Measurements from ENCODE around the gene TSTD1.

Gene TSTD1

DNA sequence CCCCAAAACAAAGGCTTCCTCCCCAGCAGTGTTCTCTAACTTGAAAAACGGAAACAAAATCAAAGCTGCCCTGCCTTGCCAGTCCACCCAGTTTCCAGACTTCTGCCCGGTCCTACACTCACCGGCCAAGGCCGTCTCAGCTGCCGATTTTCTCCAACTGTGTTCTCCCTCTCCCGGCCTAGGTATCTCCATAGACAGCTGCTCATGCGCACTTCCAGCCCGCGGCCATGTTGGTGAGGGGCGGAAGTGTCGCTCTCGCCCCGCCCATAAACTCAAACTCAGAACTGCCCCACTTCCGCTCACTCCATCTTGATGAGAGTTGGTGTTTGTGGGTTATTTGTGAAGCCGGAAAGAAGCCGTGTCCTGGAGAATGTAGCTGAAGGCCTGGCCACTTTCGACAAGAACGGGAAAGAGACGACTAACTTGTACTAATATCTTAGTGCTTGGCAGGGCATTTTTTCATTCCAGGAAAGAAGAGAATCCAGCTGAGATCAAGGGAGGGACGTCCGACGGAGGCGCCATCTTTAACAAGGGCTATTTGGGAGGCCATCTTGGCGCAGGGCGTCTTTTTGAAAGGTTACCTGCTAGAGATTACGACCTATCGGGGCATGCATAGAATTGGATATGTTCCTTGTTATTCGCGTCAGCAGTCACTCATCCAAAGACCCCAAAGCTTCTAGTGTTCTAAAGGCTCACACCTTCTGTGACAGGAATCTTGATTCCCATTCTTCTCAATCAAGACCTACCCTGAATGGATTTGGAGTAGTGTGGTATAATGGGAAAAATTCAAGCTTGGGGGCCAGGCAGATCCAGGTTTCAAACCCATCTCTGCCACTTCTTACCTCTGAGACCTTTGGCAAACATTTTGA is 7.2 kb upstream of the TSTD1 start, which contains the start of gene USF1:
Gene USF1 (minus strand): TSS at position 242 of the 869 bp plus-strand sequence. CDS start 2,702 bp downstream, outside the sequence.
- H3K27ac ChIP-seq = peak within 1 kb of the TSS; percentile 93
- H3K9me3 ChIP-seq (ENCODE audit: severe bottlenecking) = peaks cover 36% of the 10 kb centered on the region
- DNase-seq = peak; percentile 98
- TF ChIP-seq, protein P1, sequence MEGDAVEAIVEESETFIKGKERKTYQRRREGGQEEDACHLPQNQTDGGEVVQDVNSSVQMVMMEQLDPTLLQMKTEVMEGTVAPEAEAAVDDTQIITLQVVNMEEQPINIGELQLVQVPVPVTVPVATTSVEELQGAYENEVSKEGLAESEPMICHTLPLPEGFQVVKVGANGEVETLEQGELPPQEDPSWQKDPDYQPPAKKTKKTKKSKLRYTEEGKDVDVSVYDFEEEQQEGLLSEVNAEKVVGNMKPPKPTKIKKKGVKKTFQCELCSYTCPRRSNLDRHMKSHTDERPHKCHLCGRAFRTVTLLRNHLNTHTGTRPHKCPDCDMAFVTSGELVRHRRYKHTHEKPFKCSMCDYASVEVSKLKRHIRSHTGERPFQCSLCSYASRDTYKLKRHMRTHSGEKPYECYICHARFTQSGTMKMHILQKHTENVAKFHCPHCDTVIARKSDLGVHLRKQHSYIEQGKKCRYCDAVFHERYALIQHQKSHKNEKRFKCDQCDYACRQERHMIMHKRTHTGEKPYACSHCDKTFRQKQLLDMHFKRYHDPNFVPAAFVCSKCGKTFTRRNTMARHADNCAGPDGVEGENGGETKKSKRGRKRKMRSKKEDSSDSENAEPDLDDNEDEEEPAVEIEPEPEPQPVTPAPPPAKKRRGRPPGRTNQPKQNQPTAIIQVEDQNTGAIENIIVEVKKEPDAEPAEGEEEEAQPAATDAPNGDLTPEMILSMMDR (IDR thresholded peaks at IDR 0.05; ENCODE audit: low read depth, low read length) = no peak
- peak within 1 kb of the TSS; percentile 78 for H3K4me3 ChIP-seq (ENCODE audit: low read depth, low read length)
- no peaks in the 10 kb centered on the region for H3K27me3 ChIP-seq (ENCODE audit: insufficient read depth, low read depth, severe bottlenecking)
- peaks cover 27% of the 10 kb centered on the region for H3K36me3 ChIP-seq

DNA sequence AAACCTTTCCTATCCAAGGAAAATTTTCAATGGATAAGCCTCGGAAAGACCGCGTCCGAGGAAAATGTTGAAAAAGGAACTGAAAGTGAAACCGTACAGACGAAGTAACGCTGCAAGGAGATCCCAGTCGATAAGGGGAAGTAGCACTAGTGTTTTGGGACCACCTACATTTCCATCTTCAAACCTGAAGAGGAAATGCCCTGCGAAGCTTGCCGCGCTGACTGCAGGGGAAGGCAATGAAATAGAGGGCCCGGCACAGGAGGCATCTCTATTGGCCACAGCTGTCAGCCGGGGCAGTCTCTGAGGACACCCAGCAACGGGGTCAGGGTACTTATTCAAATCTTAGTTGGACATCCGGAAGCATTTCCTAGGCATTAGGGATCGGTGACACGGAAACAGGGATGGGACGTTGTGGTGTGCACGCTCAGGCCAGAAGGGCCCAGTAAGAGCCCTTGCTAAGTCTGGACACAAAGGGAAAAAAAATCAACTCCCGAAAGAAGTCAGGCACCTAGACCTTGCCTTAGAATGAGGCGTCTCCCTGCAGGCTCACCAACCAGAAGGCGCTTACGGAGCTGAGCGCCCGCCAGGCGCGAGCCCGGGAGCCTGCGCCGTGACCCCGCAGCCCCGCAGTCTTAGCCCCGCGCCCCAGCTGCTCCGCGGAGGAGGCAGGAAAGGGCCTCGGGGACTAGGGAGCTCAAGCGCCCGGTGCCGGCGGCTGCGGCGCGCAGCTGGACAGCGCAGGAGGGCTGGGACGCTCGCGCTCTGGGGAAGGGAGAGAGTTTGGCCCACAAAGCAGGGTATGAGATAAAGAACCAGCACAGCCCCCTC is 6.4 kb upstream of the TSTD1 start:
- Histone ChIP-seq H3K4me3 (ENCODE audit: low read depth, low read length) (peak overlapping the region; percentile 78), H3K27me3 (ENCODE audit: insufficient read depth, low read depth, severe bottlenecking) (no peaks in the 10 kb centered on the region), H3K27ac (peak overlapping the region; percentile 93), H3K9me3 (ENCODE audit: severe bottlenecking) (peaks cover 36% of the 10 kb centered on the region), H3K36me3 (peaks cover 36% of the 10 kb centered on the region)
- TF ChIP-seq, protein P1 (IDR thresholded peaks at IDR 0.05; ENCODE audit: low read depth, low read length) = no peak
- DNase-seq = peak; percentile 96

DNA sequence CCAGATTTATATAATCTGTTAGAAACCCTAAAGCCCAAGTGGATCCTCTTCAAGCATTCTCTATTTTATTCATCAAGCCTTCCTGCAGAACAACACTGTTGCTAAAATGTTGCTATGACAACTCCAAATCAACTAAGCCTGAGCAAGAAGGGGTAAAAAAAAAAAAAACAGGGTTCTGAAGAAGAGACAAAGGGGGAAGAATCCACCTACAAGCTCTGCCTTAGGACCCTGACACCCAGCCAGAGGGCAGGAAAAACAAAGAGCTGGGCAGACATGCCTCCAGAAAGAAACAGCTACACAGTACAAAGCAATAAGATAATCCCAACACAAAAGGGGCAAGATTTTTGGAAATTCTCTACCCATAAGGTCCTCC is 5.8 kb upstream of the TSTD1 start:
- peaks cover 31% of the 10 kb centered on the region for H3K9me3 ChIP-seq (ENCODE audit: severe bottlenecking)
- peaks cover 42% of the 10 kb centered on the region for H3K36me3 ChIP-seq
- H3K4me3 ChIP-seq (ENCODE audit: low read depth, low read length) = peak overlapping the region; percentile 78
- TF ChIP-seq, protein P1 (IDR thresholded peaks at IDR 0.05; ENCODE audit: low read depth, low read length) = no peak
- H3K27ac ChIP-seq = peak overlapping the region; percentile 93
- no peaks in the 10 kb centered on the region for H3K27me3 ChIP-seq (ENCODE audit: insufficient read depth, low read depth, severe bottlenecking)
- DNase-seq = no peak

DNA sequence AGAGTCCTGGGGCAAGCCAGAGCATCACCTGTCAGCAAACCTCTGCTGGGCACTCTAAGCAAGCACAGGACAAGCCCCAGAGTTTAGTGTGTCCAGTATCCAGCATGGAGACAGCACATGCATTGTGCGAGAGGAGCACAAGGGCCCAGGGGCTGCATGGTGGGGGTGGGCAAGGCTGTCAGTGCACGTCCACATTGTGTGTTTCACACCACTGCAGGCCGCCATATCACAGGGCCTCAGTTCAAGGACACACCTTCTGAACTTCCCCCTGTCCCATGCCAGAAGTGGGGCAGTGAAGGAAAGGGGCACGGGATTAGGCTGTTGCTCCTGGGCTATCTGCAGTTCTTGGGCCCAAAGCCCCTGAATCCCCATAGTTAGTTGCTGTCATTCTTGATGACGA is 782 bp upstream of the TSTD1 start:
- Histone ChIP-seq H3K27ac (no peak overlapping the region), H3K4me3 (ENCODE audit: low read depth, low read length) (no peak overlapping the region), H3K27me3 (ENCODE audit: insufficient read depth, low read depth, severe bottlenecking) (no peaks in the 10 kb centered on the region)

DNA sequence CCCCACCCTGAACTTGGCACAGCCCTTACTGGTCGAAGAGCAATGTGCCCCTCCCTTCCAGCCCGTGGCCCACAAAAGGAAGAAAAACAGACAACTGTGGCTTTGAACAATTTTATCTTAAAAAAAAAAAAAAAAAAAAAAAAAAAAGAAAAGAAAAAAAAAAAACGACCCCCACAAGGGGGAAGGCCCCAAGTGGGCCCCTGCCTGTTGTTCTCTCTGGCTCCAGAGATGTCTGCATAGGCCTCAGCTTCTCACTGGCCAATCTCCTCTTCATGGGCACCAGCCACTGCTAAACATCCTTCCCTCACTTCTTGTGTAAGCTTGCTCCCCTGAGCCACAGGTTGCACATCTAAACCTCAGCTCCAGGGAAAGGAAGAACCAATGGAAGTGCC is 386 bp upstream of the TSTD1 start:
- Histone ChIP-seq H3K36me3 (peaks cover 50% of the 10 kb centered on the region), H3K27me3 (ENCODE audit: insufficient read depth, low read depth, severe bottlenecking) (no peaks in the 10 kb centered on the region), H3K27ac (peak overlapping the region; percentile 62), H3K4me3 (ENCODE audit: low read depth, low read length) (peak overlapping the region; percentile 84), H3K9me3 (ENCODE audit: severe bottlenecking) (no peaks in the 10 kb centered on the region)
- TF ChIP-seq, protein P1 (IDR thresholded peaks at IDR 0.05; ENCODE audit: low read depth, low read length) = no peak
- no peak for DNase-seq

More for the DNA sequence above, 782 bp upstream of the TSTD1 start:
- Histone ChIP-seq H3K9me3 (ENCODE audit: severe bottlenecking) (no peaks in the 10 kb centered on the region), H3K36me3 (peaks cover 50% of the 10 kb centered on the region)
- TF ChIP-seq, protein P1 (IDR thresholded peaks at IDR 0.05; ENCODE audit: low read depth, low read length) = no peak
- DNase-seq = no peak
